HG03457 (cell line): ENCODE results near the gene RAB3C.
A peak's percentile ranks its signal among the peaks of the same experiment; 100 is the strongest.

ENCODE experiments used
- ATAC-seq: cut with Tn5 transposase; IDR thresholded peaks from one replicate; pipeline ENCODE4 v1.9.1; 2021; ENCODE audit warnings: moderate number of reproducible peaks; ENCODE audit not compliant: unreplicated experiment

RAB3C gene

GRCh38 chr5:58718269-58718978, 135.5 kb downstream of the RAB3C start:
- no peak for ATAC-seq

- ATAC-seq: no peak
Observed at GRCh38 chr5:58722160-58722559, 139.3 kb downstream of the RAB3C start.

- no peak for ATAC-seq
Observed at GRCh38 chr5:58724992-58725391, 142.1 kb downstream of the RAB3C start.

GRCh38 chr5:58731641-58732040, 148.8 kb downstream of the RAB3C start:
- no peak for ATAC-seq

GRCh38 chr5:58735637-58736036, 152.8 kb downstream of the RAB3C start:
- ATAC-seq: no peak

- no peak for ATAC-seq
Observed at GRCh38 chr5:58736214-58736613, 153.3 kb downstream of the RAB3C start.

- no peak for ATAC-seq
Observed at GRCh38 chr5:58737671-58738070, 154.8 kb downstream of the RAB3C start.

- ATAC-seq: no peak
Observed at GRCh38 chr5:58738336-58738735, 155.5 kb downstream of the RAB3C start.

GRCh38 chr5:58739051-58739450, 156.2 kb downstream of the RAB3C start:
- ATAC-seq: no peak

- no peak for ATAC-seq
Observed at GRCh38 chr5:58740956-58741355, 158.1 kb downstream of the RAB3C start.

GRCh38 chr5:58745350-58745749, 162.5 kb downstream of the RAB3C start:
- ATAC-seq: no peak

GRCh38 chr5:58746321-58746720, 163.4 kb downstream of the RAB3C start:
- no peak for ATAC-seq

GRCh38 chr5:58750036-58750435, 167.2 kb downstream of the RAB3C start:
- no peak for ATAC-seq

- no peak for ATAC-seq
Observed at GRCh38 chr5:58751222-58751837, 168.5 kb downstream of the RAB3C start.

- ATAC-seq: no peak
Observed at GRCh38 chr5:58752104-58752503, 169.2 kb downstream of the RAB3C start.

- no peak for ATAC-seq
Observed at GRCh38 chr5:58753446-58753845, 170.6 kb downstream of the RAB3C start.

- no peak for ATAC-seq
Observed at GRCh38 chr5:58754250-58754649, 171.4 kb downstream of the RAB3C start.

GRCh38 chr5:58755397-58755796, 172.5 kb downstream of the RAB3C start:
- ATAC-seq: no peak

- peak; percentile 89 for ATAC-seq
Observed at GRCh38 chr5:58759745-58760144, 176.9 kb downstream of the RAB3C start.

GRCh38 chr5:58760222-58760621, 177.3 kb downstream of the RAB3C start:
- no peak for ATAC-seq

- no peak for ATAC-seq
Observed at GRCh38 chr5:58761407-58761806, 178.5 kb downstream of the RAB3C start.

- ATAC-seq: no peak
Observed at GRCh38 chr5:58763390-58763789, 180.5 kb downstream of the RAB3C start.

- ATAC-seq: no peak
Observed at GRCh38 chr5:58764199-58764598, 181.3 kb downstream of the RAB3C start.
